ENCODE data around the gene FMO4.
"Not testable (repeated sequence)": the region's sequence is repeated elsewhere in the genome, so short reads cannot be mapped to it uniquely, and the experiment has no call there.

The FMO4 gene

GRCh38 chr1:171339345-171339744 is 25.4 kb downstream of the FMO4 start:
- not testable (repeated sequence) for DNase-seq

GRCh38 chr1:171343727-171344472 is 29.9 kb downstream of the FMO4 start:
- DNase-seq, result no peak

GRCh38 chr1:171344473-171344820 is 30.5 kb downstream of the FMO4 start:
- DNase-seq, result no peak

GRCh38 chr1:171345536-171345935 is 31.6 kb downstream of the FMO4 start:
- no peak for DNase-seq

GRCh38 chr1:171346881-171347280 is 32.9 kb downstream of the FMO4 start:
- DNase-seq, result no peak

DNA sequence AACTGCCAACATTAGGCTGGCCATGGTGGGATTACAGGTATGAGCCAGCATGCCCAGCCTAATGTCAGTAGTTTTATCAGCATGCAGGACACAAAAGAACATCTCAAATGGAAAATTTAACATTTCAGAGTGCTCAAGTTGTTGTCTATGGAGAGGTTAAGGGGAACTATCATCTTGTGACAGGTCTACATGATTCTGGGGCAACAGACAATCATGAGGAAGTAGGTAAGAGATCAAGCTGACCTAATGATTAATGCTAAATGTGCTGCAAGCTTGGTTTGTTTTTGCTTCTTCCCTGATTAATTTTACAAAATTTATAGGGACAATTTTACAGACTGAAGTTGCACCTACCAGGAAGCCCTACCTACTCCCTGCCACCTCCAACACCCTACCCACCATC is 36.6 kb downstream of the FMO4 start:
- no peak for DNase-seq

- no peak for DNase-seq
Measured at GRCh38 chr1:171351961-171352360, 38.0 kb downstream of the FMO4 start.

DNA sequence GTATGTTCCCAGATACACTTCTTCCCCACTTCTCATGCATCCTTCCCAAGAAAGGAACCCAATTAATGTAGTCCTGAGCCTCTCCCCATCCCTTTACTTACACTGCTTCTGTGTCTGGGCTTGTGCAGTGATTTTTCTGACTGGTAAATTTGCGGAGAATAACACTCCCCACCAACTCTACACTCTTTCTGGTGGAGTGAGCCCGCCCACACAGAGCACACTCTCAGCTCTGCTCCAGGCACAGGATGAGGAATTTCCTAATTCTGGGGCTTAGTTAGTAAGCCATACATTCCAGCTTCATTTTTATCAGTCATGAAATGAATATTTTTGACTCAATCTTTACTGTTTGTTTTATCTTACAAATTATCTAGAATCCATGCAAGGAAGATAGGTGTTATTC is 38.6 kb downstream of the FMO4 start:
- no peak for DNase-seq

DNA sequence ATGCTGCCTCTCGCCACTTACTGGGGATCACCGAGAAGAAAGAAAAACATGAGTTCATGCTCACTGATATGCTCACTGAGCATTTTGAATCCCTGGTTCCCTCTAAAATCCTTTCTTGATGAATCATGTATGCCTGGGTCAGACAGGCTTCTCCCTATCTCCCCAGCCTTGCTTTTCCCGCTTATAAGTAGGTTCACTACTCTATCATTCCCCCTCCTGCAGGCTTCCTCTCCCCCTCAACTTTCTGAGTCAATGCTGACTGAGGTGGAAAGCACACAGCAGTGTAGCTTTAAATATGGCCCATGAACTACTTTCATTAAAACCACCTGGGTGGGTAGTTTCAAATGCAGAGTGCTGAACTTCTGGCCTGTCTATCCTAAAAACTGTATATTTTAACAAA is 41.7 kb downstream of the FMO4 start:
- DNase-seq, result peak; percentile 98

GRCh38 chr1:171357179-171357578 is 43.2 kb downstream of the FMO4 start:
- peak; percentile 54 for DNase-seq

DNA sequence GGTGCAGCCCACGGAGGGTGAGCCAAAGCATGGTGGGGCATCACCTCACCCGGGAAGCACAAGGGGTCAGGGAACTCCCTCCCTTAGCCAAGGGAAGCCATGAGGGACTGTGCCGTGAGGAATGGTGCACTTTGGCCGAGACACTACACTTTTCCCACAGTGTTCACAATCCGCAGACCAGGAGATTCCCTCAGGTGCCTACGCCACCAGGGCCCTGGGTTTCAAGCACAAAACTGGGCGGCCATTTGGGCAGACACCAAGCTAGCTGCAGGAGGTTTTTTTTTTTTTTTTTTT is 45.3 kb downstream of the FMO4 start:
- not testable (repeated sequence) for DNase-seq

- not testable (repeated sequence) for DNase-seq
Measured at GRCh38 chr1:171359731-171360527, 45.9 kb downstream of the FMO4 start.

DNA sequence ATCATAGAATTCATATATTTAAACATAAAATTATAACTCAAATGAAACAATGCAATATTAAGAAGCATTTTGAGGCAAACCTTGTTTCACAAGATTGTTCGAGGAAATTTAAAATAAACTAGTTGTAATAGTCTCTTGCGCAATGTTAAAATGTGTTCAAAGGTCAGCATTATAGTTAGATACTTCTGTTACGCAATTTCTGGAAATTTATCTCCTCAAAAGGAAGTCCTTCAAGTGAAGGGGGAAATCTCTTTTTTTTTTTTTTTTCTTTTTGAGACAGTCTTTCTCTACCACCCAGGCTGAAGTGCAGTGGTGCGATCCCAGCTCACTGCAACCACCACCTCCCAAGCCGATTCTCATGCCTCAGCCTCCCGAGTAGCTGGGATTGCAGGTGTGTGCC is 52.1 kb downstream of the FMO4 start:
- no peak for DNase-seq

- no peak for DNase-seq
Measured at GRCh38 chr1:171366816-171367215, 52.8 kb downstream of the FMO4 start.

- no peak for DNase-seq
Measured at GRCh38 chr1:171367436-171367835, 53.5 kb downstream of the FMO4 start.

GRCh38 chr1:171372418-171373084 is 58.6 kb downstream of the FMO4 start:
- no peak for DNase-seq

DNA sequence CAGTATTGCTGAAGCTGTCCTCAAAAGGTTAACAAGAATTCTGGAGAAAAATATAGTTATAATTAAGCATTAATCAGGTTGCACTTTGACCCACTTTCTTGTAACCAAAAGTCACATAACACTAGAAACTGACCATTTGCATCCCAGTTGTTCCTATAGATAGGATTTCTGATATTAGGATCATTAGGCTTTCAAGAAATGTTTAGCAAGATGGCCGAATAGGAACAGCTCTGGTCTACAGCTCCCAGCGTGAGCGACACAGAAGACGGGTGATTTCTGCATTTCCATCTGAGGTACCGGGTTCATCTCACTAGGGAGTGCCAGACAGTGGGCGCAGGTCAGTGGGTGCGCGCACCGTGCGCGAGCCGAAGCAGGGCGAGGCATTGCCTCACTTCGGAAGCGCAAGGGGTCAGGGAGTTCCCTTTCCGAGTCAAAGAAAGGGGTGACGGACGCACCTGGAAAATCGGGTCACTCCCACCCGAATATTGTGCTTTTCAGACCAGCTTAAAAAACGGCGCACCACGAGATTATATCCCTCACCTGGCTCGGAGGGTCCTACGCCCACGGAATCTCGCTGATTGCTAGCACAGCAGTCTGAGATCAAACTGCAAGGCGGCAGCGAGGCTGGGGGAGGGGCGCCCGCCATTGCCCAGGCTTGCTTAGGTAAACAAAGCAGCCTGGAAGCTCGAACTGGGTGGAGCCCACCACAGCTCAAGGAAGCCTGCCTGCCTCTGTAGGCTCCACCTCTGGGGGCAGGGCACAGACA is 59.6 kb downstream of the FMO4 start:
- DNase-seq, result not testable (repeated sequence)

GRCh38 chr1:171379846-171380245 is 65.9 kb downstream of the FMO4 start:
- no peak for DNase-seq

DNA sequence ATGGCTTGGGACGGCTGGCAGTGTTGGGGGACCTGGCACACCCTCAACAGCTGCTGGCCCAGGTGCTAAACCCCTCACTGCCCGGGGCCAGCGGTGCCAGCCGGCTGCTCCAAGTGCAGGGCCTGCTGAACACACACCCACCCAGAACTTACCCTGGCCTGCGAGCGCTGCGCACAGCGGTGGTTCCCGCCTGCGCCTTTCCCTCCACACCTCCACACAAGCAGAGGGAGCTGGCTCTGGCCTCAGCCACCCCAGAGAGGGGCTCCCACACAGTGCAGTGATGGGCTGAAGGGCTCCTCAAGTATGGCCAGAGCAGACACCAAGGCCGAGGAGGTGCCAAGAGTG is 67.9 kb downstream of the FMO4 start:
- no peak for DNase-seq

DNA sequence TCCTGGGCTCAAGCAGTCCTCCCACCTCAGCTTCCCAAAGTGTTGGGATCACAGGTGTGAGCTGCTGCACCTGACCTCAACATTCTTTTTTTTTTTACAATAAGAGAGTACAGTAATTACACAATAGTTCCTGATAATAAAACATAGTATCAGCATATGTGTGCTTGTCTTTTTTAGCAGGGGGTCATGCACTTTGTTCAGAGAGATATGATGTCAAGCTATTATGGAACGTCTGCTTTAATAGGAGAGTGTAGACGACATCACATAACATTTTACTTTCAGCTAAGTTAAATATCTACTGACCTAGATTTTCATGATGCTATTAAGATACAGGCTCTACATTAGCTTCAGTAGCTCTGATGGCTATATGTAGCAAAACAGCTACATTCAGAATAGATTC is 70.5 kb downstream of the FMO4 start:
- DNase-seq, result no peak

- no peak for DNase-seq
Measured at GRCh38 chr1:171389171-171389570, 75.2 kb downstream of the FMO4 start.

DNA sequence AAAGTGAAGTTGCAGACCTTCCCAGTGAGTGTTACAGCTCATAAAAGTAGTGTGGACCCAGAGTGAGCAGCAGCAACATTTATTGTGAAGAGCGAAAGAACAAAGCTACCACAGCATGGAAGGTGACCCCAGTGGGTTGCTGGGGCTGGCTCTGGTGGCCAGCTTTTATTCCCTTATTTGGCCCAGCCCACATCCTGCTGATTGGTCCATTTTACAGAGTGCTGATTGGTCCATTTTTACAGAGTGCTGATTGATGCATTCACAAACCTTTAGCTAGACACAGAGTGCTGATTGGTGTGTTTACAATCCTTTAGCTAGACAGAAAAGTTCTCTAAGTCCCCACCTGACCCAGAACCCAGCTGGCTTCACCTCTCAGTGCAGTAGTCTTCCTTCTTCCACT is 76.8 kb downstream of the FMO4 start:
- DNase-seq, result not testable (repeated sequence)
